GM12878 (cell line): Measurements from ENCODE around the gene SCGN. TPM values are rescaled to one million over a fixed set of nuclear protein-coding genes. Genes with fewer than 3 reads are reported as not detected.

Source experiments
- ATAC-seq: fragments of 200-7000 bp; cut with Tn5 transposase; 3 replicates; pipeline ENCODE4 v1.9.1; 2020; ENCODE audit warnings: mild to moderate bottlenecking, moderate library complexity
- BruUV-seq: library from RNA; stranded (reverse); fragments of 400-500 nt; replicated peaks from 2 replicates; lab custom pipeline; 2021; lab: Mats Ljungman, UMichigan
- CTCF ChIA-PET: fragments of 300-600 bp; sonication (Branson Sonifier 250); formaldehyde crosslinking; extraction: SDS; loops from one replicate; lab custom pipeline; 2021; ENCODE audit warnings: inconsistent platforms; lab: Yijun Ruan, JAX
- POLR2A ChIA-PET: fragments of 350-600 bp; formaldehyde crosslinking; extraction: SDS; loops from one replicate; lab custom pipeline; 2021; ENCODE audit warnings: inconsistent platforms; lab: Charles Lee
- RAD21 ChIA-PET: fragments of 300-600 bp; sonication (Branson Sonifier 250); formaldehyde crosslinking; loops from one replicate; lab custom pipeline; 2023; ENCODE audit warnings: antibody characterized with exemption; ENCODE audit not compliant: unreplicated experiment; lab: Charles Lee
- SMC1A ChIA-PET: fragments of 300-600 bp; sonication (Branson Sonifier 250); formaldehyde crosslinking; loops from one replicate; lab custom pipeline; 2023; ENCODE audit not compliant: unreplicated experiment, uncharacterized antibody; lab: Charles Lee
- DNase-seq: peaks from one replicate; pipeline ENCODE4 v3.0.0-alpha.2; 2011; ENCODE audit warnings: low read depth, low spot score
- FAIRE-seq: peaks from 3 replicates; lab custom pipeline; 2011; peaks lifted over from hg19 to GRCh38; lab: Jason Lieb, UNC
- H2AFZ ChIP-seq: 2 replicates; pipeline ENCODE4 v1.6.0; 2011; ENCODE audit warnings: low read depth, low read length, control low read depth; ENCODE audit not compliant: control insufficient read depth
- H3K27ac ChIP-seq: 2 replicates; pipeline ENCODE4 v1.5.1; 2011; ENCODE audit warnings: control low read depth; ENCODE audit not compliant: control insufficient read depth, insufficient read depth
- H3K27me3 ChIP-seq, 2 experiments: replicated peaks in 1 of 2; 2 replicates each; pipeline versions ENCODE4 v1.6.0 to v1.6.1; 2011; ENCODE audit warnings: low read length in 1 of 2; ENCODE audit not compliant: control insufficient read depth in 2 of 2, insufficient read depth in 2 of 2
- H3K36me3 ChIP-seq, 2 experiments: 2 replicates each; pipeline ENCODE4 v1.5.1; 2011; ENCODE audit warnings: low read length in 1 of 2; ENCODE audit not compliant: control insufficient read depth in 2 of 2, insufficient read depth in 2 of 2
- H3K4me1 ChIP-seq: 2 replicates; pipeline ENCODE4 v1.6.1; 2011; ENCODE audit warnings: mild to moderate bottlenecking, low read length, moderate library complexity, mixed read lengths; ENCODE audit not compliant: control insufficient read depth, insufficient read depth
- H3K4me2 ChIP-seq: 2 replicates; pipeline ENCODE4 v1.6.0; 2011; ENCODE audit warnings: control low read depth; ENCODE audit not compliant: control insufficient read depth, insufficient read depth
- H3K4me3 ChIP-seq: fragments of 200-600 bp; sonication (generic); 2 replicates; pipeline ENCODE4 v1.5.1; 2016
- H3K79me2 ChIP-seq: 2 replicates; pipeline ENCODE4 v1.6.0; 2011; ENCODE audit warnings: low read length; ENCODE audit not compliant: control insufficient read depth, insufficient read depth
- H3K9ac ChIP-seq: 2 replicates; pipeline ENCODE4 v1.8.0; 2011; ENCODE audit warnings: low read length, control low read depth, mixed read lengths; ENCODE audit not compliant: control insufficient read depth, insufficient read depth
- H3K9me3 ChIP-seq: replicated peaks from 3 replicates; pipeline ENCODE4 v1.5.1; 2011; ENCODE audit warnings: mild to moderate bottlenecking, low read length; ENCODE audit not compliant: control insufficient read depth, insufficient read depth
- H4K20me1 ChIP-seq: 2 replicates; pipeline ENCODE4 v1.6.0; 2011; ENCODE audit not compliant: control insufficient read depth, insufficient read depth
- BRCA1 ChIP-seq: IDR thresholded peaks from 2 replicates; pipeline ENCODE4 v1.6.1; 2011; ENCODE audit warnings: low read depth, low read length, improper control_type of control experiment
- CBX3 ChIP-seq: fragments of 200-600 bp; sonication (generic); IDR thresholded peaks from 2 replicates; pipeline ENCODE4 v1.6.1; 2016; ENCODE audit warnings: low read depth, borderline replicate concordance
- CHD1 ChIP-seq: IDR thresholded peaks from 2 replicates; pipeline ENCODE4 v1.6.1; 2012; ENCODE audit warnings: low read depth, low read length, improper control_type of control experiment
- EP300 ChIP-seq, 2 experiments: fragments of 150-350 bp in 1 of 2; IDR thresholded peaks; 2 replicates each; pipeline ENCODE4 v1.6.1; 2011 to 2012; ENCODE audit warnings: low read depth in 2 of 2, low read length in 2 of 2, borderline replicate concordance in 1 of 2, improper control_type of control experiment in 1 of 2, inconsistent platforms in 1 of 2; ENCODE audit not compliant: control insufficient read depth in 1 of 2
- ESRRA ChIP-seq: IDR thresholded peaks from 2 replicates; pipeline ENCODE4 v1.6.1; 2012; ENCODE audit warnings: mild to moderate bottlenecking, low read length, improper control_type of control experiment
- FOS ChIP-seq: IDR thresholded peaks from 3 replicates; pipeline ENCODE4 v1.6.1; 2011; ENCODE audit warnings: borderline replicate concordance; ENCODE audit not compliant: insufficient read length; ENCODE audit errors: extremely low read depth
- JUND ChIP-seq: IDR thresholded peaks from 2 replicates; pipeline ENCODE4 v1.6.1; 2012; ENCODE audit warnings: low read depth, mild to moderate bottlenecking, low read length, improper control_type of control experiment, moderate library complexity
- MTA2 ChIP-seq: fragments of 450-650 bp; IDR thresholded peaks from 2 replicates; pipeline ENCODE4 v1.6.1; 2016; ENCODE audit warnings: low read depth, mild to moderate bottlenecking, moderate library complexity
- MTA3 ChIP-seq: IDR thresholded peaks from 2 replicates; pipeline ENCODE4 v1.6.1; 2012; ENCODE audit warnings: low read length, inconsistent platforms, borderline replicate concordance
- NFXL1 ChIP-seq: fragments of 450-650 bp; IDR thresholded peaks from 2 replicates; pipeline ENCODE4 v1.6.1; 2017; ENCODE audit warnings: antibody characterized with exemption, mild to moderate bottlenecking, borderline replicate concordance
- RAD21 ChIP-seq: IDR thresholded peaks from 2 replicates; pipeline ENCODE4 v1.6.1; 2011; ENCODE audit warnings: mild to moderate bottlenecking, low read depth, low read length, moderate library complexity; ENCODE audit not compliant: insufficient read depth
- RELA ChIP-seq: fragments of 450-650 bp; IDR thresholded peaks from 2 replicates; pipeline ENCODE4 v1.8.0; 2014; ENCODE audit warnings: borderline replicate concordance; ENCODE audit not compliant: partially characterized antibody
- SIX5 ChIP-seq: IDR thresholded peaks from 2 replicates; pipeline ENCODE4 v1.6.1; 2011; ENCODE audit warnings: mild to moderate bottlenecking, low read depth, low read length, moderate library complexity; ENCODE audit not compliant: severe bottlenecking
- SMAD5 ChIP-seq: IDR thresholded peaks from 2 replicates; pipeline ENCODE4 v1.6.1; 2016; ENCODE audit warnings: antibody characterized with exemption, low read depth
- SRF ChIP-seq, 2 experiments: IDR thresholded peaks; 2 replicates each; pipeline ENCODE4 v1.6.1; 2011; ENCODE audit warnings: low read depth in 2 of 2, low read length in 2 of 2, mild to moderate bottlenecking in 1 of 2, moderate library complexity in 1 of 2
- WRNIP1 ChIP-seq: IDR thresholded peaks from 2 replicates; pipeline ENCODE4 v1.6.1; 2011; ENCODE audit warnings: low read depth, low read length, improper control_type of control experiment, borderline replicate concordance
- ZNF207 ChIP-seq: fragments of 450-650 bp; IDR thresholded peaks from 2 replicates; pipeline ENCODE4 v1.6.1; 2014; ENCODE audit warnings: antibody characterized with exemption, mild to moderate bottlenecking, borderline replicate concordance
- ZNF384 ChIP-seq: IDR thresholded peaks from 2 replicates; pipeline ENCODE4 v1.6.1; 2012; ENCODE audit warnings: low read depth, mild to moderate bottlenecking, low read length, improper control_type of control experiment, borderline replicate concordance
- WGBS: methylation state at CpG from one replicate; pipeline ENCODE4 v1.1.6; 2016; ENCODE audit warnings: low lambda C conversion rate; ENCODE audit not compliant: insufficient replicate concordance, insufficient coverage; ENCODE audit errors: missing lambda C conversion rate; 5-methylcytosine and 5-hydroxymethylcytosine counted together
- in situ Hi-C: fragments of 300-500 bp; cut with MboI; formaldehyde crosslinking; loops from 9 replicates; pipeline ENCODE4 v1.14.3; 2018; ENCODE audit warnings: mixed read lengths
- intact Hi-C: fragments of 100-400 bp; cut with micrococcal nuclease; formaldehyde crosslinking; loops from one replicate; pipeline ENCODE4 v1.14.2; 2022; ENCODE audit not compliant: unreplicated experiment
- polyA plus RNA-seq, 11 experiments: library from polyadenylated mRNA; depleted of rRNA in 4 of 11; unstranded in 6 of 11; stranded (reverse) in 5 of 11; fragments of >200 nt; fragmentation: Nextera tagmentation in 4 of 11; fragmentation: Illumina TruSeq in 1 of 11; extraction: Ambion mirVana in 4 of 11; extraction: Trizol in 1 of 11; gene quantifications; 1 replicate in 1 of 11; 2 replicates in 10 of 11; pipeline versions ENCODE4 v1.2.1 to v1.2.3, GENCODE V29; 2011 to 2016; ENCODE audit warnings: inconsistent platforms in 2 of 11, missing spikeins in 2 of 11, low read depth in 1 of 11
- total RNA-seq, 4 experiments: library from RNA; depleted of rRNA in 3 of 4; stranded (reverse); fragments of >200 nt in 3 of 4; fragmentation: Illumina TruSeq in 1 of 4; extraction: Trizol in 1 of 4; gene quantifications; 2 replicates each; pipeline versions ENCODE4 v1.2.1 to v1.2.3, GENCODE V29; 2013 to 2021
- TF ChIP-seq, protein P1 (sequence below): IDR thresholded peaks from 2 replicates; pipeline ENCODE4 v1.6.1; 2012; ENCODE audit warnings: mild to moderate bottlenecking, low read depth, low read length

SCGN gene
- total and polyA plus RNA-seq, 10 of the 15 experiments (the other 5 are each of a cell fraction or from before 2014, with no cell fraction given): not detected

- H3K36me3 ChIP-seq: no peaks in the 10 kb centered on the region
- no peaks in the 10 kb centered on the region for H3K4me1 ChIP-seq
- 0% methylated on average over 1 of the region's 1 CpG for WGBS
- no peak overlapping the region for H3K27ac ChIP-seq
- in situ Hi-C loops: no loop called here
- FAIRE-seq: no peak
- TF ChIP-seq SIX5: no peak
- no peak for TF ChIP-seq NFXL1
- no peak for TF ChIP-seq JUND
- TF ChIP-seq FOS: no peak
- no peak for TF ChIP-seq MTA2
- no peak for TF ChIP-seq SRF (IDR thresholded peaks at IDR 0.05; ENCODE audit: low read depth in 2 of 2, low read length in 2 of 2)
- TF ChIP-seq, protein P1, sequence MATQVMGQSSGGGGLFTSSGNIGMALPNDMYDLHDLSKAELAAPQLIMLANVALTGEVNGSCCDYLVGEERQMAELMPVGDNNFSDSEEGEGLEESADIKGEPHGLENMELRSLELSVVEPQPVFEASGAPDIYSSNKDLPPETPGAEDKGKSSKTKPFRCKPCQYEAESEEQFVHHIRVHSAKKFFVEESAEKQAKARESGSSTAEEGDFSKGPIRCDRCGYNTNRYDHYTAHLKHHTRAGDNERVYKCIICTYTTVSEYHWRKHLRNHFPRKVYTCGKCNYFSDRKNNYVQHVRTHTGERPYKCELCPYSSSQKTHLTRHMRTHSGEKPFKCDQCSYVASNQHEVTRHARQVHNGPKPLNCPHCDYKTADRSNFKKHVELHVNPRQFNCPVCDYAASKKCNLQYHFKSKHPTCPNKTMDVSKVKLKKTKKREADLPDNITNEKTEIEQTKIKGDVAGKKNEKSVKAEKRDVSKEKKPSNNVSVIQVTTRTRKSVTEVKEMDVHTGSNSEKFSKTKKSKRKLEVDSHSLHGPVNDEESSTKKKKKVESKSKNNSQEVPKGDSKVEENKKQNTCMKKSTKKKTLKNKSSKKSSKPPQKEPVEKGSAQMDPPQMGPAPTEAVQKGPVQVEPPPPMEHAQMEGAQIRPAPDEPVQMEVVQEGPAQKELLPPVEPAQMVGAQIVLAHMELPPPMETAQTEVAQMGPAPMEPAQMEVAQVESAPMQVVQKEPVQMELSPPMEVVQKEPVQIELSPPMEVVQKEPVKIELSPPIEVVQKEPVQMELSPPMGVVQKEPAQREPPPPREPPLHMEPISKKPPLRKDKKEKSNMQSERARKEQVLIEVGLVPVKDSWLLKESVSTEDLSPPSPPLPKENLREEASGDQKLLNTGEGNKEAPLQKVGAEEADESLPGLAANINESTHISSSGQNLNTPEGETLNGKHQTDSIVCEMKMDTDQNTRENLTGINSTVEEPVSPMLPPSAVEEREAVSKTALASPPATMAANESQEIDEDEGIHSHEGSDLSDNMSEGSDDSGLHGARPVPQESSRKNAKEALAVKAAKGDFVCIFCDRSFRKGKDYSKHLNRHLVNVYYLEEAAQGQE: no peak
- TF ChIP-seq EP300 (IDR thresholded peaks at IDR 0.05; ENCODE audit: borderline replicate concordance in 1 of 2, control insufficient read depth in 1 of 2, low read depth in 2 of 2, low read length in 2 of 2): no peak
- TF ChIP-seq RAD21: no peak
- no peak for TF ChIP-seq CHD1
- no peak for TF ChIP-seq ESRRA
- no peak for TF ChIP-seq ZNF384
- TF ChIP-seq CBX3: no peak
- TF ChIP-seq SMAD5: no peak
- TF ChIP-seq RELA: no peak
- TF ChIP-seq ZNF207: no peak
- no peak for TF ChIP-seq WRNIP1
- TF ChIP-seq MTA3: no peak
- TF ChIP-seq BRCA1: no peak
- TF ChIP-seq, all 136 proteins: peak for 0
- Histone ChIP-seq H3K4me2 (no peak overlapping the region), H3K4me3 (no peak overlapping the region), H2AFZ (no peak overlapping the region), H3K9ac (no peak overlapping the region), H3K79me2 (no peaks in the 10 kb centered on the region), H3K9me3 (no peaks in the 10 kb centered on the region), H3K27me3 (peaks cover 0 to 2% of the 10 kb centered on the region in 2 experiments; a peak in 1 of 4 replicates), H4K20me1 (no peaks in the 10 kb centered on the region)
- SMC1A ChIA-PET: no interaction called here
- POLR2A ChIA-PET: interaction anchor here (0.5 kb wide), 1 partner anchor 207 kb away, joined by 5 read pairs; no protein-coding TSS in a partner anchor
- BruUV-seq: no TSS peak
- ATAC-seq: no peak
- CTCF ChIA-PET: interaction anchor here (1.3 to 1.5 kb wide), 2 partner anchors 49 to 406 kb away, joined by 4 to 5 read pairs; no protein-coding TSS in a partner anchor
- intact Hi-C loops: no loop called here
- RAD21 ChIA-PET: no interaction called here
- DNase-seq: no peak
Measured at GRCh38 chr6:25671652-25672051, 19.6 kb downstream of the SCGN start.
